Smooth muscle cell (in vitro differentiated cells): ENCODE results near the gene ABHD2. TPM values are rescaled to one million over a fixed set of nuclear protein-coding genes. Genes with fewer than 3 reads are reported as not detected.

Experiments used
- DNase-seq: peaks from one replicate; lab custom pipeline; 2025; ENCODE audit not compliant: unreplicated experiment; lab: John Stamatoyannopoulos, UW
- H2AFZ ChIP-seq: fragments of 200-600 bp; sonication (generic); 2 replicates; pipeline ENCODE4 v1.6.0; 2016; ENCODE audit warnings: antibody characterized with exemption, low read depth, mild to moderate bottlenecking
- H3F3A ChIP-seq: fragments of 200-600 bp; sonication (generic); 2 replicates; pipeline ENCODE4 v1.6.0; 2017; ENCODE audit warnings: antibody characterized with exemption, low read depth
- H3K27ac ChIP-seq: fragments of 200-600 bp; sonication (generic); 2 replicates; pipeline ENCODE4 v1.5.1; 2016; ENCODE audit warnings: low read depth, mild to moderate bottlenecking
- H3K27me3 ChIP-seq: fragments of 200-600 bp; sonication (generic); 2 replicates; pipeline ENCODE4 v1.6.1; 2016; ENCODE audit warnings: low read depth, mild to moderate bottlenecking
- H3K36me3 ChIP-seq: fragments of 200-600 bp; sonication (generic); 2 replicates; pipeline ENCODE4 v1.5.1; 2016; ENCODE audit warnings: low read depth
- H3K4me1 ChIP-seq: fragments of 200-600 bp; sonication (generic); 2 replicates; pipeline ENCODE4 v1.5.1; 2016; ENCODE audit warnings: low read depth
- H3K4me2 ChIP-seq: fragments of 200-600 bp; sonication (generic); 2 replicates; pipeline ENCODE4 v1.6.0; 2016; ENCODE audit warnings: mild to moderate bottlenecking
- H3K4me3 ChIP-seq: fragments of 200-600 bp; sonication (generic); 2 replicates; pipeline ENCODE4 v1.5.1; 2016; ENCODE audit warnings: mild to moderate bottlenecking
- H3K79me2 ChIP-seq: fragments of 200-600 bp; sonication (generic); 2 replicates; pipeline ENCODE4 v1.6.0; 2016; ENCODE audit warnings: low read depth, mild to moderate bottlenecking
- H3K9ac ChIP-seq: fragments of 200-600 bp; sonication (generic); 2 replicates; pipeline ENCODE4 v1.6.0; 2016; ENCODE audit warnings: low read depth
- H3K9me3 ChIP-seq: fragments of 200-600 bp; sonication (generic); replicated peaks from 2 replicates; pipeline ENCODE4 v1.5.1; 2016; ENCODE audit warnings: low read depth
- H4K20me1 ChIP-seq: fragments of 200-600 bp; sonication (generic); 2 replicates; pipeline ENCODE4 v1.6.0; 2016; ENCODE audit warnings: low read depth
- WGBS: methylation state at CpG from one replicate; pipeline ENCODE4 v1.1.7; 2016; ENCODE audit warnings: low lambda C conversion rate; 5-methylcytosine and 5-hydroxymethylcytosine counted together
- polyA plus RNA-seq: library from polyadenylated mRNA; unstranded; fragments of >200 nt; fragmentation: Nextera tagmentation; extraction: Ambion mirVana; gene quantifications from 2 replicates; pipeline ENCODE4 v1.2.1, GENCODE V29; 2016
- total RNA-seq: library from RNA; depleted of rRNA; stranded (reverse); fragments of >200 nt; gene quantifications from 2 replicates; pipeline ENCODE4 v1.2.3, GENCODE V29; 2014
- TF ChIP-seq, protein P1 (sequence below): fragments of 200-600 bp; sonication (generic); IDR thresholded peaks from 2 replicates; pipeline ENCODE4 v1.5.1; 2017; ENCODE audit warnings: borderline replicate concordance, mild to moderate bottlenecking, antibody characterized with exemption; ENCODE audit not compliant: insufficient read depth, poor library complexity, severe bottlenecking

ABHD2 gene
- total and polyA plus RNA-seq, 2 experiments from 2014 or later, result 9.4 to 23.9 TPM

DNA sequence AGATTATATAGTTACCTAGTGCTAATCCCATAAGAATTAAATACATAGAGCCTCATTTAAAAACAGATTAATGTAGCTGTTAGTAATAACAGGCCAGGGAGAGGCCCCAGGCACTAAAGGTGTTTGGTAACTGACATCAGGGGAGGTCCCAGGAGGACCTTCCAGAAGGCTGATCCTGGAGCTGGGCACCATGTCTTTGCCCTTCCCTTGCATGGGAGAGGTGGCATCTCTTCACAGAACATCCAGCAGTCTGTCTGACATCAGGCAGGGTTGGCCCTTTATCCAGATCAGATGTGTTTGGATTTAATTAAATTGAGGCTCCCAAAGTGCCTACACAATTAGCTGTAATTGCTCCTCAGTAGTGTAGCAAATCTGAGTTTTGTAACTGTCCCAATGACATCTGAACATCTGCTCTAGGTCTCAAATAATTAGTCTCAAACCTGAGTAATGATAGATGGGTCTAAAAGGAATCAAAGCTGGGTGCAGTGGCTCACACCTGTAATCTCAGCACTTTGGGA, 80.1 kb downstream of the ABHD2 start:
- no peaks in the 10 kb centered on the region for H3K27me3 ChIP-seq
- no peaks in the 10 kb centered on the region for H4K20me1 ChIP-seq
- H3K9ac ChIP-seq, result peak overlapping the region; percentile 18
- H3K4me3 ChIP-seq, result no peak overlapping the region
- H3K4me1 ChIP-seq, result no peaks in the 10 kb centered on the region
- no peaks in the 10 kb centered on the region for H3K36me3 ChIP-seq
- peak overlapping the region; percentile 58 for H3K27ac ChIP-seq
- H2AFZ ChIP-seq, result no peak overlapping the region
- no peak for DNase-seq
- H3K9me3 ChIP-seq, result no peaks in the 10 kb centered on the region
- H3F3A ChIP-seq, result no peaks in the 10 kb centered on the region
- H3K4me2 ChIP-seq, result peak overlapping the region; percentile 0
- H3K79me2 ChIP-seq, result no peaks in the 10 kb centered on the region
- TF ChIP-seq, protein P1, sequence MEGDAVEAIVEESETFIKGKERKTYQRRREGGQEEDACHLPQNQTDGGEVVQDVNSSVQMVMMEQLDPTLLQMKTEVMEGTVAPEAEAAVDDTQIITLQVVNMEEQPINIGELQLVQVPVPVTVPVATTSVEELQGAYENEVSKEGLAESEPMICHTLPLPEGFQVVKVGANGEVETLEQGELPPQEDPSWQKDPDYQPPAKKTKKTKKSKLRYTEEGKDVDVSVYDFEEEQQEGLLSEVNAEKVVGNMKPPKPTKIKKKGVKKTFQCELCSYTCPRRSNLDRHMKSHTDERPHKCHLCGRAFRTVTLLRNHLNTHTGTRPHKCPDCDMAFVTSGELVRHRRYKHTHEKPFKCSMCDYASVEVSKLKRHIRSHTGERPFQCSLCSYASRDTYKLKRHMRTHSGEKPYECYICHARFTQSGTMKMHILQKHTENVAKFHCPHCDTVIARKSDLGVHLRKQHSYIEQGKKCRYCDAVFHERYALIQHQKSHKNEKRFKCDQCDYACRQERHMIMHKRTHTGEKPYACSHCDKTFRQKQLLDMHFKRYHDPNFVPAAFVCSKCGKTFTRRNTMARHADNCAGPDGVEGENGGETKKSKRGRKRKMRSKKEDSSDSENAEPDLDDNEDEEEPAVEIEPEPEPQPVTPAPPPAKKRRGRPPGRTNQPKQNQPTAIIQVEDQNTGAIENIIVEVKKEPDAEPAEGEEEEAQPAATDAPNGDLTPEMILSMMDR, result no peak

DNA sequence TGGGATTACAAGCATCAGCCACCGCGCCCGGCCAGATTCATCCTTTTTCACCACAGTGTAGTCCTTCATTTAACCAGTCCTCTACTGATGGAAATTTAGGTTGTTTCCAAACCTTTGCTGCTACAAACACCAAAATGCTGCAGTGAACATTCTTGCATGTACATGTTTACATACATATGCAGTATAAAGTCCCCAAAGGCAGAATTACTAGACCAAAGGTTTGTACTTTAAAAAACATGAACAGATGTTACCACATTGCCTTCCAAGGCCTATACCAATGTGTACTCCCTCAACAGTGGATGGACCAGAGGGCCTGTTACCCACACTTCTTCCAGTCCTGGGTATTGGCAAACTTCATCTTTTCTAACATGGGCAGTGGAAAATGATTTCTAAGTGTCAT, 82.1 kb downstream of the ABHD2 start:
- 98% methylated on average over 3 of the region's 3 CpGs for WGBS
- Histone ChIP-seq H3K4me1 (no peaks in the 10 kb centered on the region), H3K4me2 (no peak overlapping the region), H3F3A (no peaks in the 10 kb centered on the region), H3K79me2 (no peaks in the 10 kb centered on the region), H3K36me3 (no peaks in the 10 kb centered on the region), H3K9ac (no peak overlapping the region), H3K27me3 (no peaks in the 10 kb centered on the region), H3K27ac (no peak overlapping the region), H2AFZ (no peak overlapping the region), H4K20me1 (no peaks in the 10 kb centered on the region), H3K9me3 (no peaks in the 10 kb centered on the region), H3K4me3 (no peak overlapping the region)
- TF ChIP-seq, protein P1, result no peak
- no peak for DNase-seq

DNA sequence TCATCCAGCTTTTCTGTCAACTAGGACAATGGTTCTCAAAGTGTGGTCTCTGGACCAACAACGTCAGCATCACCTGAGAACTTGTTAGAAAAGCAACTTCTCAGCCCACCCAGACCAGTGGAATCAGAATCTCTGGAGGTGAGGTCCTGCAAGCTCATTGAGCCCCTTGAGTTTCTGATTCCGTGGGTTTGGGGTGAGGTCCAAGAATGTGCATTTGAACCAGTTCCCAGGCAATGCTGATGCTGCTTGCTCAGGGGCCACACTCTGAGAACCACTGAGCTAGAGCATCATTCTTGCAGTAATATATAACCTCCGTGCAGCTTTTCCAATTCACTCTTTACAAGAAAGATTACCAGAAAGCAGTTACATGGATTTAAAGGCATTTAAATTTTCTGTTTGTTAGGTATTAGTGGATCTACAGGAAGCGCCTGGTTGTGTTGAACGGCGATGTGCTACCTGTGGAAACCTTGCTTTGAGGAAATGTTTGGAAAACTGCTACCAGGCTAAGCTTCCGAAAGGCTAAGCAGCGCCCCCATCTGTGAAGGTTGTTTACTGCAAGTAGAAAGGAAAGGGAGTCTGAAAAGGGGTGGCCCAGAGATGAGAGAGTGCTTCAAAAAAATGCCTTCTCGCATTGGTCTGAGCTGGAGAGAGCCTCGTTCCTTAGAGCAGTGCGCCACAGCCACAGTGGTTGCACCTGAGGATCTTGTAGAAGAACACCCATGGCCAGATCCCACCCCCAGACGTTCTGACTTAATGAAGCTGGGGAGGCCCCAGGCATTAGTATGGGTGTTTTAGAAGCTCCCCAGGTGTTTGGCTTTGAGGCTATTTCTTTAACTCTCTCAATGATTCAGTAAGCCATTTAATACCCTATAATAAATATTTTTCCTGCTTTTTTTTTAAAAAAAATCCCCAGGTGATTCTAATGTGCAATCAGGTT, 83.1 kb downstream of the ABHD2 start:
- Histone ChIP-seq H3F3A (no peaks in the 10 kb centered on the region), H3K9ac (no peak overlapping the region), H3K27ac (no peak overlapping the region), H3K9me3 (no peaks in the 10 kb centered on the region), H3K4me1 (no peaks in the 10 kb centered on the region), H3K4me3 (no peak overlapping the region), H3K79me2 (no peaks in the 10 kb centered on the region), H3K4me2 (no peak overlapping the region), H3K36me3 (no peaks in the 10 kb centered on the region), H4K20me1 (no peaks in the 10 kb centered on the region), H3K27me3 (no peaks in the 10 kb centered on the region), H2AFZ (no peak overlapping the region)
- TF ChIP-seq, protein P1, result peak; percentile 58
- DNase-seq, result no peak
- WGBS, result 57% methylated on average over 12 of the region's 12 CpGs
